ENCODE results near the gene GNA15.
"Not testable (repeated sequence)": the region's sequence is repeated elsewhere in the genome, so short reads cannot be mapped to it uniquely, and the experiment has no call there.

GNA15 gene

DNA sequence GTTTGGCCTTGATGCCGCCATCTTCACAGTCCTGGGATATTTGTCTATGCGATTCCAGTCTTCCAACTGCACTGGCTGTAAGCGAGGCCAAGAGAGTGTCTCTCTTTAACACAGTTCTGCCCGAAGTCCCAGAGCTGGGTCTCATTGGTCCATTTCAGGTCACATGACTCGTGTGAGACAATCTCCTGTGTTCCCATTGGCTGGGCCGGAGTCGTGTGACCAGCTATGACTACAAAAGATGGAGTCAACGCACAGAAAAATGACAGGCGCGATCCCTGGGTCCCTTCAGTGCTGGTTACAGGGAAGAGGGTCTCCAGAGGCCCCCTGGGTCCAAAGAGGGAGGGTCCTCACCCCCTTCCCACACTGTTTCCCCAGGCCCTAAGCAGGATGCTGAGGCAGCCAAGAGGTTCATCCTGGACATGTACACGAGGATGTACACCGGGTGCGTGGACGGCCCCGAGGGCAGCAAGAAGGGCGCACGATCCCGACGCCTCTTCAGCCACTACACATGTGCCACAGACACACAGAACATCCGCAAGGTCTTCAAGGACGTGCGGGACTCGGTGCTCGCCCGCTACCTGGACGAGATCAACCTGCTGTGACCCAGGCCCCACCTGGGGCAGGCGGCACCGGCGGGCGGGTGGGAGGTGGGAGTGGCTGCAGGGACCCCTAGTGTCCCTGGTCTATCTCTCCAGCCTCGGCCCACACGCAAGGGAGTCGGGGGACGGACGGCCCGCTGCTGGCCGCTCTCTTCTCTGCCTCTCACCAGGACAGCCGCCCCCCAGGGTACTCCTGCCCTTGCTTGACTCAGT lies 26.8 kb downstream of the GNA15 start:
- TF ChIP-seq CTCF (IDR thresholded peaks at IDR 0.05; ENCODE audit: low read depth, low read length), result no peak
- DNase-seq (ENCODE audit: extremely low read depth, low read depth), result no peak

- DNase-seq (ENCODE audit: extremely low read depth, low read depth), result no peak
- peak; percentile 95 for TF ChIP-seq CTCF (IDR thresholded peaks at IDR 0.05; ENCODE audit: low read depth, low read length)
Measured at GRCh38 chr19:3163230-3163886, 27.5 kb downstream of the GNA15 start.

GRCh38 chr19:3163943-3164342 lies 28.1 kb downstream of the GNA15 start:
- DNase-seq (ENCODE audit: extremely low read depth, low read depth), result no peak
- no peak for TF ChIP-seq CTCF (IDR thresholded peaks at IDR 0.05; ENCODE audit: low read depth, low read length)

DNA sequence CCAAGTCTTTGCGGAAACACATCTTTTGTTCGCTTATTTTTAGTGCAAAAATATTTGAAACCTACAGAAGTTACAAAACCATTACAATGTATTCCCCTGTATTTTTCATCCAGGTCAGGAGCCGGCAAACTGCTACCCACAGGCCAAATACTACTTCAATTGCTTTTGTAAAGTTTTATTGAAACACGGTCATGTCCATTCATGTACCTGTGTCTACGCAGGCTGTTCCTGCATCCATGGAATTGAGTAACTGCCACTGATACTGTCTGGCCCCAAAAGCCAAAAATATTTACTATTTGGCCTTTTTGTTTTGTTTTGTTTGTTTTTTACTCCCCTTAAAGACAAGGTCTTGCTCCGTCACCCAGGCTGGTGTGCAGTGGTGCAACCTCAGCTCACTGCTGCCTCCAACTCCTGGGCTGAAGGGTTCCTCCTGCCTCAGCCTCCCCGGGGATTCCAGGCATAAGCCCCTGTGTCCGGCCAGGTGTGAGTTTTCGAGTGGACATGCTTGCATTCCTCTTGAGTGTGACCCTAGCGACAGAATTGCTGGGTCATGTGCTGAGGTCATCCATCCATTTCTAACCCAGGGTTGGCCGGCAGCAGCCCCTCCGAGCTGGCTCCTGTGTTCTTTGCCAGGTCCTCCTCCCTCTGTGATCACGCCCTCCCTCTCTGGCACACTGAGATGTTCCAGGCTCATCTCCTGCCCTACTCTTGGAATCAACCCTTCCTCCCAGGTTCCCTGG lies 31.9 kb downstream of the GNA15 start:
- TF ChIP-seq CTCF (IDR thresholded peaks at IDR 0.05; ENCODE audit: low read depth, low read length), result no peak
- DNase-seq (ENCODE audit: extremely low read depth, low read depth), result no peak

- no peak for DNase-seq (ENCODE audit: extremely low read depth, low read depth)
- no peak for TF ChIP-seq CTCF (IDR thresholded peaks at IDR 0.05; ENCODE audit: low read depth, low read length)
Measured at GRCh38 chr19:3171894-3172672, 36.2 kb downstream of the GNA15 start.

- not testable (repeated sequence) for DNase-seq (ENCODE audit: extremely low read depth, low read depth)
Measured at GRCh38 chr19:3172673-3173000, 36.8 kb downstream of the GNA15 start.
